ENCODE data around the gene HACE1.

The HACE1 gene

GRCh38 chr6:104728448-104728847 lies 131.3 kb downstream of the HACE1 start:
- H3K9me3 ChIP-seq (ENCODE audit: control insufficient read depth, low read depth, low read length): no peaks in the 10 kb centered on the region
- no peaks in the 10 kb centered on the region for H3K36me3 ChIP-seq (ENCODE audit: control insufficient read depth, low read depth, low read length)

GRCh38 chr6:104718672-104719071 lies 141.0 kb downstream of the HACE1 start:
- Histone ChIP-seq H3K4me3 (ENCODE audit: low read length) (no peak overlapping the region), H3K9ac (ENCODE audit: low read length) (no peak overlapping the region), H3K27me3 (ENCODE audit: control insufficient read depth, insufficient read depth, low read length) (no peaks in the 10 kb centered on the region), H3K27ac (ENCODE audit: low read length) (no peak overlapping the region), H3K9me3 (ENCODE audit: control insufficient read depth, low read depth, low read length) (no peaks in the 10 kb centered on the region), H3K36me3 (ENCODE audit: control insufficient read depth, low read depth, low read length) (no peaks in the 10 kb centered on the region), H3K4me1 (ENCODE audit: control insufficient read depth, low read depth, low read length) (no peaks in the 10 kb centered on the region)

More at GRCh38 chr6:104728448-104728847, 131.3 kb downstream of the HACE1 start:
- no peak overlapping the region for H3K4me3 ChIP-seq (ENCODE audit: low read length)
- no peak overlapping the region for H3K27ac ChIP-seq (ENCODE audit: low read length)
- no peaks in the 10 kb centered on the region for H3K4me1 ChIP-seq (ENCODE audit: control insufficient read depth, low read depth, low read length)
- no peaks in the 10 kb centered on the region for H3K27me3 ChIP-seq (ENCODE audit: control insufficient read depth, insufficient read depth, low read length)
- H3K9ac ChIP-seq (ENCODE audit: low read length): no peak overlapping the region

DNA sequence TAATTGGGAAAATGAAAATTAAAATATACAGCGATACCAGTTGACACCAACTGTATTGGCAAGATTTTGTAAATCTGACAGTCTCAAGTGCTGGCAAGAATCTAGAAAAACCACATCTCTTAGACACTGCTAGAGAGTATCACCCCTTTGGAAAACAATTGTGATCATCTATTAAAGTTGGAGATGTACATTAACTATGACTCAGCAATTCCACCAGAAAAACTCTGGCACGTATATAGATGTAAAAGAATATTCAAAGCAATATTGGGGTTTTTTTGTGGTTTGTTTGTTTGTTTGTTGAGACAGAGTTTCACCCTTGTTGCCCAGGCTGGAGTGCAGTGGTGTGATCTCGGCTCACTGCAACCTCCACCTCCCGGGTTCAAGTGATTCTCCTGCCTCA lies 142.9 kb downstream of the HACE1 start:
- Histone ChIP-seq H3K27ac (ENCODE audit: low read length) (no peak overlapping the region), H3K27me3 (ENCODE audit: control insufficient read depth, insufficient read depth, low read length) (no peaks in the 10 kb centered on the region), H3K36me3 (ENCODE audit: control insufficient read depth, low read depth, low read length) (no peaks in the 10 kb centered on the region), H3K4me1 (ENCODE audit: control insufficient read depth, low read depth, low read length) (no peaks in the 10 kb centered on the region), H3K4me3 (ENCODE audit: low read length) (no peak overlapping the region), H3K9me3 (ENCODE audit: control insufficient read depth, low read depth, low read length) (no peaks in the 10 kb centered on the region), H3K9ac (ENCODE audit: low read length) (no peak overlapping the region)

DNA sequence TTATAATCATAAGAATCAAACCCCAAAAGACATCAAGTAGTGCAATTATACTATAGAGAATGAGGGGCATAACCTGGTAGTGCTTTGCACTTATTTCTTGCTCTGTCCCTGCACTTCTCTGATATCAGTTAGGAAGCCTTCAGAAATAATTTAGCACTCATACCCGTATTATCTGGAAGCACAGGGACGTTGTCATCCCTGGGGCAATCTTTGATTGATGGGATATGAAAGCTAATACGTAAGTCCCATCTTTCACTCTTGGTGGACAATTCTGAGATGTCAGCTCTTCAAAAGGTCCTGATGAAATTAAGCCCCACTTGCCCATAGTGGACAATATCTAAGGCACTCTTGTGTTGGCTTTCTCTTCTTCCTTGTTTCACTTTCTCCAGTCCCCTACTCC lies 144.9 kb downstream of the HACE1 start:
- Histone ChIP-seq H3K36me3 (ENCODE audit: control insufficient read depth, low read depth, low read length) (no peaks in the 10 kb centered on the region), H3K9me3 (ENCODE audit: control insufficient read depth, low read depth, low read length) (no peaks in the 10 kb centered on the region), H3K4me1 (ENCODE audit: control insufficient read depth, low read depth, low read length) (no peaks in the 10 kb centered on the region), H3K4me3 (ENCODE audit: low read length) (no peak overlapping the region), H3K27ac (ENCODE audit: low read length) (no peak overlapping the region), H3K9ac (ENCODE audit: low read length) (no peak overlapping the region), H3K27me3 (ENCODE audit: control insufficient read depth, insufficient read depth, low read length) (no peaks in the 10 kb centered on the region)

DNA sequence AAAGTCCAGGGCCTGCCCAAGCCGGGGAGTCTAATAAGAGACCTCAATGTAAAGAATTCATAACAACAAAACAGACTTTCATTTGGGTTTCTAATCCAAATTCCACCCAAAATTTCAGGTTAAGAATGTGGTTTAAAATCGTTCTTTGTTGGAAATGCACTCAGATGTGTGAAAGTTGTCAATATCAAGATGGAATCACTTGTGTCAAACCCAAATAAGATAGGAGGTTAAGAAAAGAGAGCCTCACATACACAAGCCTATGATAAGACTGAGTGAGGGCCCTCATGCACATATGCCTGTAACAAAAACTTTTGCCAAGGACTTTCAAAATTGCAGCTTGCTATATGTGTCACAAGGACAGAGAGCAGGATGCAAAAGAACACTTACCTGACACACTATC lies 145.7 kb downstream of the HACE1 start:
- Histone ChIP-seq H3K27ac (ENCODE audit: low read length) (no peak overlapping the region), H3K36me3 (ENCODE audit: control insufficient read depth, low read depth, low read length) (no peaks in the 10 kb centered on the region), H3K4me3 (ENCODE audit: low read length) (no peak overlapping the region), H3K4me1 (ENCODE audit: control insufficient read depth, low read depth, low read length) (no peaks in the 10 kb centered on the region), H3K27me3 (ENCODE audit: control insufficient read depth, insufficient read depth, low read length) (no peaks in the 10 kb centered on the region), H3K9ac (ENCODE audit: low read length) (no peak overlapping the region), H3K9me3 (ENCODE audit: control insufficient read depth, low read depth, low read length) (no peaks in the 10 kb centered on the region)

DNA sequence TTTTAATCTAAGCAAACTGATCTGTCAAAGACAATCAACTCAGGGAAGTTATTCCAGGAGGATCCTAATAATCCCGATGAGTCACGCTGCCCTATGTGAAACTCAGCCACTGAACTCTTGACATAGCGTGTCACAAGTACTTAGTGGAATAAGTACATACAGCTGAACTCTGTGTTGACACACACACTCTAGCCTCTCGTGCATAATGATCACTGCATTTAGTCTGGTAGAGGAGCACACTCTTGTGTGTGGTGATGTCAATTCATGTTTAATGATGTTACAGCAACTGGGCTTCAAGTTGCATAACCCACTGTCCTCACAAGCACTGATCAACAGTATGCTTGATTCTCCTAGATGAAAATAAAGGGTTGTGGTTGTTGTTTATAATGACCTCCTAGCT lies 148.3 kb downstream of the HACE1 start:
- no peak overlapping the region for H3K4me3 ChIP-seq (ENCODE audit: low read length)
- H3K27ac ChIP-seq (ENCODE audit: low read length): no peak overlapping the region

DNA sequence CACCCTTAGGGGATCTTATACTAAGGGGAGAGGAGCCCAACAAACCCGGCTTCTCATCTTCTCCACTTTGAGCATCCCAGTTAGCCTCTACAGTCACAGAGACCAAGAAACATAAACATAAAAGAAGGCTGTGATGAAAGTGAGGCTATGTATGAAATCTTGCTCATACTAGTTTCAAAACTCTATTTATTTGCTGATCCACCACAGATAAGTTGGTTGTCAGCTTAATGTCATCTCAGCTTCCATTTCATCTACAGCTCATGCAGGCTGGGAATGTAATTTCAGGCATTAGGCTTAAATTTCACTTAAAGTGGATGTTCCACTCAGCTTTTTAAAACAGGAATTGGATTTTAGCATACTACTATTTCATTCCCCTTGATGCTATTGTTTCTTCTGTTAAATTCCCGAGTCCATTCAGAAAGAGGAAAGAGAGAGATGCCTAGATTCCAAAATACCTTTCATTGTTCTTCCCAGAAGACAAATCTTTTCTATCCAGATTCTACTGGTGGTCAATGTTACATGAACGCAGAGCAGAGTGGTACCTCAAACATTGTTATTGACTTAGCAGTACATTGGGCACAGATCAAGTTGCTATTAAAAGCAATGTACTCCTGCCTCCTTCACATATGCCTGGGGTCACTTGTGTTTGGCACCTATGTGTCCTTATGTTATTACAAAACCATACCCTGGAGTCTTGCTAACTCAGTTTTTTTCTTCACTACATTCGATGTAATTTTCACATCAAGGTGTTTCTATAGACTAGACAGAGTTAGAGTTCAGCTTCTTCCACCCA lies 149.0 kb downstream of the HACE1 start:
- H3K9me3 ChIP-seq (ENCODE audit: control insufficient read depth, low read depth, low read length): no peaks in the 10 kb centered on the region
- no peaks in the 10 kb centered on the region for H3K27me3 ChIP-seq (ENCODE audit: control insufficient read depth, insufficient read depth, low read length)
- no peaks in the 10 kb centered on the region for H3K4me1 ChIP-seq (ENCODE audit: control insufficient read depth, low read depth, low read length)
- H3K36me3 ChIP-seq (ENCODE audit: control insufficient read depth, low read depth, low read length): no peaks in the 10 kb centered on the region
- no peak overlapping the region for H3K27ac ChIP-seq (ENCODE audit: low read length)
- H3K4me3 ChIP-seq (ENCODE audit: low read length): no peak overlapping the region
- no peak overlapping the region for H3K9ac ChIP-seq (ENCODE audit: low read length)

More for the DNA sequence above, 148.3 kb downstream of the HACE1 start:
- no peaks in the 10 kb centered on the region for H3K9me3 ChIP-seq (ENCODE audit: control insufficient read depth, low read depth, low read length)
- no peaks in the 10 kb centered on the region for H3K27me3 ChIP-seq (ENCODE audit: control insufficient read depth, insufficient read depth, low read length)
- no peaks in the 10 kb centered on the region for H3K4me1 ChIP-seq (ENCODE audit: control insufficient read depth, low read depth, low read length)
- H3K36me3 ChIP-seq (ENCODE audit: control insufficient read depth, low read depth, low read length): no peaks in the 10 kb centered on the region
- no peak overlapping the region for H3K9ac ChIP-seq (ENCODE audit: low read length)

GRCh38 chr6:104705916-104706442 lies 153.7 kb downstream of the HACE1 start:
- no peaks in the 10 kb centered on the region for H3K27me3 ChIP-seq (ENCODE audit: control insufficient read depth, insufficient read depth, low read length)
- H3K9ac ChIP-seq (ENCODE audit: low read length): no peak overlapping the region
- H3K4me1 ChIP-seq (ENCODE audit: control insufficient read depth, low read depth, low read length): no peaks in the 10 kb centered on the region
- no peaks in the 10 kb centered on the region for H3K9me3 ChIP-seq (ENCODE audit: control insufficient read depth, low read depth, low read length)
- H3K36me3 ChIP-seq (ENCODE audit: control insufficient read depth, low read depth, low read length): no peaks in the 10 kb centered on the region
- no peak overlapping the region for H3K4me3 ChIP-seq (ENCODE audit: low read length)
- H3K27ac ChIP-seq (ENCODE audit: low read length): no peak overlapping the region

GRCh38 chr6:104705095-104705707 lies 154.5 kb downstream of the HACE1 start:
- H3K4me3 ChIP-seq (ENCODE audit: low read length): no peak overlapping the region
- no peaks in the 10 kb centered on the region for H3K4me1 ChIP-seq (ENCODE audit: control insufficient read depth, low read depth, low read length)
- no peak overlapping the region for H3K9ac ChIP-seq (ENCODE audit: low read length)
- no peaks in the 10 kb centered on the region for H3K9me3 ChIP-seq (ENCODE audit: control insufficient read depth, low read depth, low read length)
- H3K27ac ChIP-seq (ENCODE audit: low read length): no peak overlapping the region
- H3K36me3 ChIP-seq (ENCODE audit: control insufficient read depth, low read depth, low read length): no peaks in the 10 kb centered on the region
- H3K27me3 ChIP-seq (ENCODE audit: control insufficient read depth, insufficient read depth, low read length): no peaks in the 10 kb centered on the region

GRCh38 chr6:104704191-104704590 lies 155.5 kb downstream of the HACE1 start:
- H3K4me1 ChIP-seq (ENCODE audit: control insufficient read depth, low read depth, low read length): no peaks in the 10 kb centered on the region
- no peak overlapping the region for H3K9ac ChIP-seq (ENCODE audit: low read length)
- H3K27ac ChIP-seq (ENCODE audit: low read length): no peak overlapping the region
- H3K36me3 ChIP-seq (ENCODE audit: control insufficient read depth, low read depth, low read length): no peaks in the 10 kb centered on the region
- no peak overlapping the region for H3K4me3 ChIP-seq (ENCODE audit: low read length)
- no peaks in the 10 kb centered on the region for H3K9me3 ChIP-seq (ENCODE audit: control insufficient read depth, low read depth, low read length)
- H3K27me3 ChIP-seq (ENCODE audit: control insufficient read depth, insufficient read depth, low read length): no peaks in the 10 kb centered on the region

DNA sequence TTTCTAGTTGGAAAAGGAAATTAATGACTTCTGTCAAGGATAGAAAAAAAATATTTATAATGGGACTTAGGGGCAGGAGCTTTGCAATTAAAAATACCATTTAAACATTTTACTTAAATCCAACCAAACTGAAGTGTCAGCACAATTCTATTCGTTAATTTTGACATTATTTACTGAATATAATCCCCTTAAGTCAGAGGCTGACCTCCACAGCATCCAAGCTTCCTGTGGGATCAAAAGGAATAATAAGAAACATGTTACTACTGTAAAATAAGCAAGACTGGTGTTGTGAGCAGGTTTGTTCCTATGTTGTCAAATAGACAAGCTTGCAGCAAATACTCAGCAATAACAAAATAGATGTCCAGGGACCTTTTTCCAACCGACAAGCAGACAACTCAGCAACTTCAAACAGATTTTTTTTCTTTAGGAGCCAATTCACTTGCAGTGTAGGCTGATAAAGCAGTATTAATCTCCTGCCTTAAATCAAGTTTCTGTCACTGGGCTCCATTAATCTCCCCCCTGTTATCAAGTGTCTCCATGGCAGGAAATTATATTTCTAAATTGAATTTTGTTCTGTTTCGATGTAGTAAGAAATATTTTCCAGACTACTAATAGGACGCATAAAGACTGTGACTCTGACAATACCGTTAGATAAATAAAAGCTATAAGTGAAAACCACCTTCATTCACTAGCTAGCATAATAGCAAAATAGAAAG lies 157.4 kb downstream of the HACE1 start:
- Histone ChIP-seq H3K27me3 (ENCODE audit: control insufficient read depth, insufficient read depth, low read length) (no peaks in the 10 kb centered on the region), H3K9me3 (ENCODE audit: control insufficient read depth, low read depth, low read length) (no peaks in the 10 kb centered on the region), H3K36me3 (ENCODE audit: control insufficient read depth, low read depth, low read length) (no peaks in the 10 kb centered on the region), H3K9ac (ENCODE audit: low read length) (no peak overlapping the region), H3K27ac (ENCODE audit: low read length) (no peak overlapping the region), H3K4me1 (ENCODE audit: control insufficient read depth, low read depth, low read length) (no peaks in the 10 kb centered on the region), H3K4me3 (ENCODE audit: low read length) (no peak overlapping the region)

Measured in iPS-18a (cell line).